ENCODE data around the gene PTPRG. TPM values are rescaled to one million over a fixed set of nuclear protein-coding genes. Genes with fewer than 3 reads are reported as not detected.
"Not testable (repeated sequence)": the region's sequence is repeated elsewhere in the genome, so short reads cannot be mapped to it uniquely, and the experiment has no call there.

Gene PTPRG
- total and polyA plus RNA-seq, 2 donors (not counting 1 experiment from before 2014, with no cell fraction given) = 67.0 to 97.9 TPM

DNA sequence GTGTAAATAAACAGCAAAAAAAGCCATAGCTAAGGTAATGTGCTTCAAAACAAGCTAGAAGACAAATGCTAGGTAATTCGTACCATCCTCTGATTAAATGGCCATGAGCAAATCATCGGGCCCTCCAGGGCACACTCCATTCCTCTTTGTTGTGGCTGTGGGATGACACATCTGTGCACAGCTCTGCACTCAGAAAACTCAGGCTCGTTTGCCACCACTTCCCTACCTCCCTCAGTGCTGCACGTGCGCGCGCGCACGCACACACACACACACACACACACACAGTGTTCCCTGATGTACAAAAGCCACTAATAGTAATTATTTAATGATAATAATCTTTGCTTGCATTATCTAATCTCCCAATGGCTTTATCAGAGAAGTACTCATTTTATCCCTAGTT is 475.4 kb downstream of the PTPRG start:
- no peaks in the 10 kb centered on the region for H3K27me3 ChIP-seq (ENCODE audit: control insufficient read depth, insufficient read depth, low read length)
- H3K27ac ChIP-seq (ENCODE audit: insufficient read depth, low read length) = no peak overlapping the region
- no peak for DNase-seq (ENCODE audit: low read depth in 2 of 2)
- H3K9ac ChIP-seq (ENCODE audit: insufficient read depth, low read length) = no peak overlapping the region
- no peak overlapping the region for H2AFZ ChIP-seq (ENCODE audit: low read length)
- TF ChIP-seq EZH2 (IDR thresholded peaks at IDR 0.05; ENCODE audit: low read length, missing control alignments) = no peak
- TF ChIP-seq, protein P1, sequence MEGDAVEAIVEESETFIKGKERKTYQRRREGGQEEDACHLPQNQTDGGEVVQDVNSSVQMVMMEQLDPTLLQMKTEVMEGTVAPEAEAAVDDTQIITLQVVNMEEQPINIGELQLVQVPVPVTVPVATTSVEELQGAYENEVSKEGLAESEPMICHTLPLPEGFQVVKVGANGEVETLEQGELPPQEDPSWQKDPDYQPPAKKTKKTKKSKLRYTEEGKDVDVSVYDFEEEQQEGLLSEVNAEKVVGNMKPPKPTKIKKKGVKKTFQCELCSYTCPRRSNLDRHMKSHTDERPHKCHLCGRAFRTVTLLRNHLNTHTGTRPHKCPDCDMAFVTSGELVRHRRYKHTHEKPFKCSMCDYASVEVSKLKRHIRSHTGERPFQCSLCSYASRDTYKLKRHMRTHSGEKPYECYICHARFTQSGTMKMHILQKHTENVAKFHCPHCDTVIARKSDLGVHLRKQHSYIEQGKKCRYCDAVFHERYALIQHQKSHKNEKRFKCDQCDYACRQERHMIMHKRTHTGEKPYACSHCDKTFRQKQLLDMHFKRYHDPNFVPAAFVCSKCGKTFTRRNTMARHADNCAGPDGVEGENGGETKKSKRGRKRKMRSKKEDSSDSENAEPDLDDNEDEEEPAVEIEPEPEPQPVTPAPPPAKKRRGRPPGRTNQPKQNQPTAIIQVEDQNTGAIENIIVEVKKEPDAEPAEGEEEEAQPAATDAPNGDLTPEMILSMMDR (conservative IDR thresholded peaks at IDR 0.05 in 1 of 2, IDR thresholded peaks at IDR 0.05 in 1 of 2; ENCODE audit: low read depth in 1 of 2, low read length in 2 of 2) = no peak
- no peaks in the 10 kb centered on the region for H3K9me3 ChIP-seq (ENCODE audit: control insufficient read depth, insufficient read depth, low read depth, low read length)
- H3K4me3 ChIP-seq (replicated peaks in 1 of 4; ENCODE audit: control extremely low read depth in 1 of 4, insufficient read depth in 1 of 4, low read depth in 3 of 4, low read length in 4 of 4) = no peak overlapping the region
- H4K20me1 ChIP-seq (ENCODE audit: control insufficient read depth, extremely low read depth, insufficient read depth, low read length) = no peaks in the 10 kb centered on the region
- H3K79me2 ChIP-seq (ENCODE audit: control insufficient read depth, insufficient read depth, low read length) = no peaks in the 10 kb centered on the region
- H3K4me1 ChIP-seq (ENCODE audit: control insufficient read depth, extremely low read depth, insufficient read depth, low read length) = no peaks in the 10 kb centered on the region
- no peak overlapping the region for H3K4me2 ChIP-seq (ENCODE audit: extremely low read depth, insufficient read depth, low read length)
- no peaks in the 10 kb centered on the region for H3K36me3 ChIP-seq (ENCODE audit: control insufficient read depth, insufficient read depth, low read length)

DNA sequence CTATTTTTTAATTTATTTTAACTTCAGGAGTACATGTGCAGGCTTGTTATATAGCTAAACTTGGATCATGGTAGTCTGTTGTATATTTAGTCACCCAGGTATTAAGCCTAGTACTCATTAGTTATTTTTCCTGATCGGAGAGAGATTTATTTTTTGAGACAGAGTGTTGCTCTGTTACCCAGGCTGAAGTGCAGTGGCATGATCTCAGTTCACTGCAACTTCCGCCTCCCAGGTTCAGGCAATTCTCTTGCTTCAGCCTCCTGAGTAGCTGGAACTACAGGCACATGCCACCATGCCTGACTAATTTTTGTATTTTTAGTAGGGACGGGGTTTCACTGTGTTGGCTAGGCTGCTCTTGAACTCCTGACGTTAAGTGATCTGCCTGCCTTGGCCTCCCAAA is 477.4 kb downstream of the PTPRG start:
- H3K4me3 ChIP-seq (replicated peaks in 1 of 4; ENCODE audit: control extremely low read depth in 1 of 4, insufficient read depth in 1 of 4, low read depth in 3 of 4, low read length in 4 of 4); H3K27ac ChIP-seq (ENCODE audit: insufficient read depth, low read length); DNase-seq (ENCODE audit: low read depth in 2 of 2); H3K79me2 ChIP-seq (ENCODE audit: control insufficient read depth, insufficient read depth, low read length); H3K4me1 ChIP-seq (ENCODE audit: control insufficient read depth, extremely low read depth, insufficient read depth, low read length); H4K20me1 ChIP-seq (ENCODE audit: control insufficient read depth, extremely low read depth, insufficient read depth, low read length); H3K9me3 ChIP-seq (ENCODE audit: control insufficient read depth, insufficient read depth, low read depth, low read length); H3K4me2 ChIP-seq (ENCODE audit: extremely low read depth, insufficient read depth, low read length); H3K27me3 ChIP-seq (ENCODE audit: control insufficient read depth, insufficient read depth, low read length); H2AFZ ChIP-seq (ENCODE audit: low read length); H3K9ac ChIP-seq (ENCODE audit: insufficient read depth, low read length); H3K36me3 ChIP-seq (ENCODE audit: control insufficient read depth, insufficient read depth, low read length): not testable (repeated sequence)

DNA sequence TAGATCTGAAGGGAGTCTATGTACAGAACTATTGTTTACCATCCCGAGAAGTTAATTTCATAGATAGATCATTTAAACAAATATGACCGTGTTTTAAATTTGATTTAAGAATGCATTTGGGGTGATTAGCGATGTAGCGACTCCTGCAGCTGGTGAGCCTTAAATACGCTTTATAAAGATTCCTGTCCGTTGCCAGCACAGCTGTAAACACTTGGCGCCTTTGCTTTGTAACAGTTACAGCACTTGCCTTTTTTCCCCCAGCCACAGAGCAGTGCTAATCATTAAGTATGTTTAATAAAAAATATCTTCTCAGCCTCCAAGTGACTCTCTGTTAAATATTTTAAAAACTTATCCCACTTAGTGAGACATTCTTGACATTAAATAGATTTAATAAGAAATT is 478.2 kb downstream of the PTPRG start:
- H3K4me3 ChIP-seq (replicated peaks in 1 of 4; ENCODE audit: control extremely low read depth in 1 of 4, insufficient read depth in 1 of 4, low read depth in 3 of 4, low read length in 4 of 4) = no peak overlapping the region
- H3K4me2 ChIP-seq (ENCODE audit: extremely low read depth, insufficient read depth, low read length) = no peak overlapping the region
- no peaks in the 10 kb centered on the region for H3K27me3 ChIP-seq (ENCODE audit: control insufficient read depth, insufficient read depth, low read length)
- H3K79me2 ChIP-seq (ENCODE audit: control insufficient read depth, insufficient read depth, low read length) = no peaks in the 10 kb centered on the region
- no peaks in the 10 kb centered on the region for H3K36me3 ChIP-seq (ENCODE audit: control insufficient read depth, insufficient read depth, low read length)
- peak in 1 of 2 donors; percentile 37 for DNase-seq (ENCODE audit: low read depth in 2 of 2)
- H3K27ac ChIP-seq (ENCODE audit: insufficient read depth, low read length) = no peak overlapping the region
- H3K4me1 ChIP-seq (ENCODE audit: control insufficient read depth, extremely low read depth, insufficient read depth, low read length) = no peaks in the 10 kb centered on the region
- H3K9me3 ChIP-seq (ENCODE audit: control insufficient read depth, insufficient read depth, low read depth, low read length) = no peaks in the 10 kb centered on the region
- TF ChIP-seq, protein P1 (conservative IDR thresholded peaks at IDR 0.05 in 1 of 2, IDR thresholded peaks at IDR 0.05 in 1 of 2; ENCODE audit: low read depth in 1 of 2, low read length in 2 of 2) = peak; percentile 5 to 18
- no peak for TF ChIP-seq EZH2 (IDR thresholded peaks at IDR 0.05; ENCODE audit: low read length, missing control alignments)
- H3K9ac ChIP-seq (ENCODE audit: insufficient read depth, low read length) = no peak overlapping the region
- no peaks in the 10 kb centered on the region for H4K20me1 ChIP-seq (ENCODE audit: control insufficient read depth, extremely low read depth, insufficient read depth, low read length)
- no peak overlapping the region for H2AFZ ChIP-seq (ENCODE audit: low read length)
